PC-9 (cell line): ENCODE results near the gene GNAQ.

Source experiments
- EZH2 ChIP-seq: fragments of 200-600 bp; sonication (generic); IDR thresholded peaks from 2 replicates; pipeline ENCODE4 v1.8.0; 2017; ENCODE audit warnings: antibody characterized with exemption, low read depth
- TF ChIP-seq, protein P1 (sequence below): fragments of 200-600 bp; sonication (generic); conservative IDR thresholded peaks from 2 replicates; pipeline ENCODE4 v1.6.1; 2017; ENCODE audit warnings: mixed run types, antibody characterized with exemption, mild to moderate bottlenecking, moderate library complexity

DNA sequence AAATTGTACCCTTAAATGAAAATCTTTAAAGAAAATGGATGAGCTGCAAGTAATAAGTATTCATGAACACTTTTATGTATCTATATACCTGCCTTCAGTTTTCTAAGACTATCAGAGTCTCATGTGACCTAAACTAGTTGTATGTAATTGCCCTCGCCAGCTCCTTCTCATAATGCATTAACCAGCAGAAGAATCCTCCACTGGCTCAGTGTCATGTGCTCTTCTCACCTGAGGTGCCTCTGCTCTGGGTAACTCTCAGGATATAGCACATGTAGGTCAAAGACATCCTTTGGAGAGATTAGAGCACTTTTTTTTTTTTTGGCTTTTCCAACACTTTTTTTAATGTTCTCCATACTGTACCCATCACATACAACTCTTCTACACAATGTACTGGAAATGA, 199.8 kb downstream of the GNAQ start:
- TF ChIP-seq, protein P1, sequence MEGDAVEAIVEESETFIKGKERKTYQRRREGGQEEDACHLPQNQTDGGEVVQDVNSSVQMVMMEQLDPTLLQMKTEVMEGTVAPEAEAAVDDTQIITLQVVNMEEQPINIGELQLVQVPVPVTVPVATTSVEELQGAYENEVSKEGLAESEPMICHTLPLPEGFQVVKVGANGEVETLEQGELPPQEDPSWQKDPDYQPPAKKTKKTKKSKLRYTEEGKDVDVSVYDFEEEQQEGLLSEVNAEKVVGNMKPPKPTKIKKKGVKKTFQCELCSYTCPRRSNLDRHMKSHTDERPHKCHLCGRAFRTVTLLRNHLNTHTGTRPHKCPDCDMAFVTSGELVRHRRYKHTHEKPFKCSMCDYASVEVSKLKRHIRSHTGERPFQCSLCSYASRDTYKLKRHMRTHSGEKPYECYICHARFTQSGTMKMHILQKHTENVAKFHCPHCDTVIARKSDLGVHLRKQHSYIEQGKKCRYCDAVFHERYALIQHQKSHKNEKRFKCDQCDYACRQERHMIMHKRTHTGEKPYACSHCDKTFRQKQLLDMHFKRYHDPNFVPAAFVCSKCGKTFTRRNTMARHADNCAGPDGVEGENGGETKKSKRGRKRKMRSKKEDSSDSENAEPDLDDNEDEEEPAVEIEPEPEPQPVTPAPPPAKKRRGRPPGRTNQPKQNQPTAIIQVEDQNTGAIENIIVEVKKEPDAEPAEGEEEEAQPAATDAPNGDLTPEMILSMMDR, result no peak
- no peak for TF ChIP-seq EZH2
